Melanocyte of skin (primary cell): ENCODE results near the gene GIMAP4. TPM values are rescaled to one million over a fixed set of nuclear protein-coding genes. Genes with fewer than 3 reads are reported as not detected.

Experiments
- total RNA-seq, 2 donors: library from RNA; depleted of rRNA; stranded (reverse); fragments of >200 nt; gene quantifications; 2 replicates each; pipeline ENCODE4 v1.2.3, GENCODE V29; 2012

The GIMAP4 gene
- total RNA-seq, result not detected

DNA sequence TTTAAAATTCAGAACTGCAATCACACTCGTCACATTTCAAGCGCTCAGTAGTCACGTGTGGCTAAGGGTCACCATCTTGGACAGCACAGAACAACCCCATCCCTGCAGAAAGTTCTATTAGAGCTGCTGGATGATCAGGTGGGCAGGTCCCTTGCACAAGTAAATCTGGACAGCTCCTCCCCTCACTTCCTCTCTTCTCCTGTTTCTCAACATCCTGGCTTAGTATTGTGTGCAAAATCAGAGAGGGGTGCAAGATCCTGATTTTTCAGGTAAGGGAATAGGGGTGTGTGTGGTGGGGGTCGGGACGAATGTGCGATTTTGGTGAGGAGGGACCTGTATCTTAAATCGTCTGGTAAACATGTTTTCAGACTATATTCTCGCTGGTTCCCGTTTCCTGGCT is at the start of gene GIMAP4:
TSS of gene GIMAP4 (plus strand) at position 222 of the 400 bp plus-strand sequence. CDS start 2,512 bp downstream, outside the sequence.

Other genes with a start within 250 kb of the GIMAP4 start
- 10 to 100 TPM in 1 of 2 donors, 1 to 10 TPM in 1; 4.1 to 12.3 TPM for gene LRRC61, start 244.0 kb upstream of the GIMAP4 start, total RNA-seq
- 1 to 10 TPM in 1 of 2 donors, under 1 TPM in 1; 0.34 to 3.0 TPM for gene ACTR3C, start 243.8 kb upstream of the GIMAP4 start, total RNA-seq
- gene RARRES2, start 225.8 kb upstream of the GIMAP4 start, total RNA-seq, result under 1 TPM in 1 of 2 donors, not detected in 1; 1.00 TPM
- 10 to 100 TPM; 61.6 to 75.9 TPM for gene REPIN1, start 198.6 kb upstream of the GIMAP4 start, total RNA-seq
- 1 to 10 TPM; 3.0 to 5.5 TPM for gene ZNF775, start 188.1 kb upstream of the GIMAP4 start, total RNA-seq
- gene GIMAP8, start 116.8 kb upstream of the GIMAP4 start, total RNA-seq, result not detected
- not detected for gene GIMAP7, start 52.5 kb upstream of the GIMAP4 start, total RNA-seq
- not detected for gene GIMAP6, start 65.0 kb downstream of the GIMAP4 start, total RNA-seq
- 1 to 10 TPM; 2.1 to 7.0 TPM for gene GIMAP2, start 118.3 kb downstream of the GIMAP4 start, total RNA-seq
- gene GIMAP1, start 149.2 kb downstream of the GIMAP4 start, total RNA-seq, result not detected
- gene GIMAP5, start 170.0 kb downstream of the GIMAP4 start, total RNA-seq, result not detected
- not detected for gene TMEM176B, start 233.0 kb downstream of the GIMAP4 start, total RNA-seq
- not detected for gene TMEM176A, start 233.4 kb downstream of the GIMAP4 start, total RNA-seq